WTC11 (cell line): ENCODE measurements around the gene UTP11. TPM values are rescaled to one million over a fixed set of nuclear protein-coding genes. Genes with fewer than 3 reads are reported as not detected.

Experiments
- ATAC-seq: fragments of 200-7000 bp; cut with Tn5 transposase; 2 replicates; pipeline ENCODE4 v1.10.0; 2021; ENCODE audit warnings: mild to moderate bottlenecking, moderate library complexity
- CTCF ChIA-PET: fragments of 300-600 bp; sonication (Branson Sonifier 250); formaldehyde crosslinking; loops from one replicate; lab custom pipeline; 2021; ENCODE audit warnings: antibody characterized with exemption; lab: Charles Lee
- POLR2A ChIA-PET: fragments of 350-600 bp; sonication (Branson Sonifier 250); formaldehyde crosslinking; loops from one replicate; lab custom pipeline; 2021; ENCODE audit warnings: antibody characterized with exemption; lab: Charles Lee
- DNase-seq: peaks from one replicate; pipeline ENCODE4 v3.0.0; 2021; ENCODE audit warnings: low spot score
- H3K27ac Mint-ChIP-seq: 2 replicates; pipeline ENCODE4 v1.8.0; 2021; ENCODE audit warnings: mixed read lengths
- H3K27me3 Mint-ChIP-seq: 2 replicates; pipeline ENCODE4 v1.8.0; 2021; ENCODE audit warnings: low read depth, mild to moderate bottlenecking, moderate library complexity, mixed read lengths
- H3K36me3 Mint-ChIP-seq: 2 replicates; pipeline ENCODE4 v1.8.0; 2021; ENCODE audit warnings: mixed read lengths
- H3K4me1 Mint-ChIP-seq: 2 replicates; pipeline ENCODE4 v1.8.0; 2022; ENCODE audit warnings: mixed read lengths
- H3K4me3 Mint-ChIP-seq: 2 replicates; pipeline ENCODE4 v1.8.0; 2021; ENCODE audit warnings: mild to moderate bottlenecking, moderate library complexity, mixed read lengths
- H3K9me3 Mint-ChIP-seq: 2 replicates; pipeline ENCODE4 v1.8.0; 2021; ENCODE audit warnings: mixed read lengths
- CREB1 ChIP-seq: sonication (generic); formaldehyde crosslinking; IDR thresholded peaks from 2 replicates; pipeline ENCODE4 v1.8.0; 2023; ENCODE audit warnings: mild to moderate bottlenecking, missing genetic modification reagents
- ESRRA ChIP-seq: sonication (generic); formaldehyde crosslinking; IDR thresholded peaks from 2 replicates; pipeline ENCODE4 v1.8.1; 2022; ENCODE audit warnings: mild to moderate bottlenecking, missing genetic modification reagents, borderline replicate concordance
- HMGA2 ChIP-seq: fragments of 250-450 bp; sonication (Bioruptor Pico); IDR thresholded peaks from 2 replicates; pipeline ENCODE4 v1.4.0; 2021; ENCODE audit warnings: mild to moderate bottlenecking, moderate library complexity
- JAZF1 ChIP-seq: fragments of 250-450 bp; sonication (Bioruptor Pico); IDR thresholded peaks from 2 replicates; pipeline ENCODE4 v1.9.0; 2021; ENCODE audit warnings: moderate library complexity, mild to moderate bottlenecking, inconsistent platforms
- NFYB ChIP-seq: sonication (generic); formaldehyde crosslinking; conservative IDR thresholded peaks from 2 replicates; pipeline ENCODE4 v1.8.0; 2022; ENCODE audit warnings: low read depth, missing genetic modification reagents
- NR1H2 ChIP-seq: sonication (generic); formaldehyde crosslinking; IDR thresholded peaks from 2 replicates; pipeline ENCODE4 v1.9.0; 2021; ENCODE audit warnings: mild to moderate bottlenecking, moderate library complexity, missing genetic modification reagents
- SMAD3 ChIP-seq: sonication (generic); formaldehyde crosslinking; IDR thresholded peaks from 2 replicates; pipeline ENCODE4 v1.8.0; 2022; ENCODE audit warnings: missing genetic modification reagents, mild to moderate bottlenecking, borderline replicate concordance
- STAT6 ChIP-seq: sonication (generic); formaldehyde crosslinking; conservative IDR thresholded peaks from 2 replicates; pipeline ENCODE4 v1.8.1; 2023; ENCODE audit warnings: mild to moderate bottlenecking, low read depth, missing genetic modification reagents, moderate library complexity
- ZBTB21 ChIP-seq: sonication (generic); formaldehyde crosslinking; IDR thresholded peaks from 2 replicates; pipeline ENCODE4 v1.8.1; 2023; ENCODE audit warnings: mild to moderate bottlenecking, missing genetic modification reagents, borderline replicate concordance
- ZNF121 ChIP-seq: sonication (generic); formaldehyde crosslinking; IDR thresholded peaks from 2 replicates; pipeline ENCODE4 v1.8.0; 2023; ENCODE audit warnings: missing genetic modification reagents
- ZNF219 ChIP-seq: sonication (generic); formaldehyde crosslinking; IDR thresholded peaks from 2 replicates; pipeline ENCODE4 v1.8.0; 2023; ENCODE audit warnings: missing genetic modification reagents, mild to moderate bottlenecking, borderline replicate concordance
- ZNF263 ChIP-seq: sonication (generic); formaldehyde crosslinking; IDR thresholded peaks from 2 replicates; pipeline ENCODE4 v1.8.1; 2022; ENCODE audit warnings: low read depth, mild to moderate bottlenecking, moderate library complexity, missing genetic modification reagents
- total RNA-seq: library from RNA; stranded (reverse); gene quantifications from 3 replicates; pipeline ENCODE4 v1.2.3, GENCODE V29; 2021
- TF ChIP-seq, protein P1 (sequence below): sonication (generic); formaldehyde crosslinking; IDR thresholded peaks from 2 replicates; pipeline ENCODE4 v1.8.1; 2023; ENCODE audit warnings: mild to moderate bottlenecking, missing genetic modification reagents, borderline replicate concordance
- TF ChIP-seq, protein P2 (sequence below): sonication (generic); formaldehyde crosslinking; IDR thresholded peaks from 2 replicates; pipeline ENCODE4 v1.8.0; 2022; ENCODE audit warnings: mild to moderate bottlenecking, missing genetic modification reagents

Gene UTP11
- total RNA-seq, 1 experiment from 2014 or later, result 42.2 TPM

DNA sequence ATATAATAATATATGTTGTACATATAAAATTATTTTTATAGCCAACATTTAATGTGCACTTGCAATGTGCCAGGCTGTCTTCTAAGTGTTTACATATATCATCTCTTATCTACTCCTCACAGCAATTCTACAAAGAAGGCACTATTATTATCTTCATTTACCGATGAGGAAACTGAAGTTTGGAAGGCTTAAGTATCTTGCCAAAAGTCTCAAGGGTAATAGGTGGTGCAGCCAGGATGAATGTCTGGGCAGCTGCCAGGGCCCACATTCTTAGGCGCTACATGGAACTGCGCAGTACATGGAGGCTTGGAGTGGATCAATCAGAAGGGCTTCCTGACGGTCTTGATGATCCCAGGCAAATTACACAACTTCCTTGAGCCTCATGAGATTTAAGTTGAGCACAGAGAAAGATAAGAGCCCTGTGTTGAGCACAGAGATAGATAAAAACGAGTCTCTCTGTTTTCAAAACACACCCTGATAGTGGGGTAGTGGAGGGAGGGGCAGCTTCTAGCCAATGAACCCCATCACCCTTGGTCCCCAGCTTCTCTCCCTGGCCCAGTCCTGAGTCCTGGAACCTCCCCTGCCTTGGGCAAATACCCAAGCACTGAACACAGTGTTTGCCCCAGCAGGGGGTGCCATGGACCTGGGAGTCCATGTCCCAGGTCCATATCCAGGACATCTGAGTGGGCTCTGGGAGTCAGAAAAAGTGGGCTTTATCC is 24.8 kb downstream of the UTP11 start:
- peaks cover 11% of the 10 kb centered on the region for H3K9me3 Mint-ChIP-seq
- ChIA-PET CTCF (interaction anchor here (0.5 to 2.2 kb wide), 4 partner anchors 18 to 601 kb away, joined by 3 to 10 read pairs (median 4); no protein-coding TSS in a partner anchor), POLR2A (interaction anchor here (0.7 kb wide), 1 partner anchor 9 kb away, joined by 3 read pairs; the partner anchor contains the start of gene POU3F1)
- H3K27me3 Mint-ChIP-seq, result peaks cover 6% of the 10 kb centered on the region
- no peak overlapping the region for H3K4me3 Mint-ChIP-seq
- no peak for DNase-seq
- ATAC-seq, result no peak
- TF ChIP-seq SMAD3 (CRISPR knock-in tag), result no peak
- no peak for TF ChIP-seq ZNF263 (CRISPR knock-in tag)
- TF ChIP-seq, protein P1, sequence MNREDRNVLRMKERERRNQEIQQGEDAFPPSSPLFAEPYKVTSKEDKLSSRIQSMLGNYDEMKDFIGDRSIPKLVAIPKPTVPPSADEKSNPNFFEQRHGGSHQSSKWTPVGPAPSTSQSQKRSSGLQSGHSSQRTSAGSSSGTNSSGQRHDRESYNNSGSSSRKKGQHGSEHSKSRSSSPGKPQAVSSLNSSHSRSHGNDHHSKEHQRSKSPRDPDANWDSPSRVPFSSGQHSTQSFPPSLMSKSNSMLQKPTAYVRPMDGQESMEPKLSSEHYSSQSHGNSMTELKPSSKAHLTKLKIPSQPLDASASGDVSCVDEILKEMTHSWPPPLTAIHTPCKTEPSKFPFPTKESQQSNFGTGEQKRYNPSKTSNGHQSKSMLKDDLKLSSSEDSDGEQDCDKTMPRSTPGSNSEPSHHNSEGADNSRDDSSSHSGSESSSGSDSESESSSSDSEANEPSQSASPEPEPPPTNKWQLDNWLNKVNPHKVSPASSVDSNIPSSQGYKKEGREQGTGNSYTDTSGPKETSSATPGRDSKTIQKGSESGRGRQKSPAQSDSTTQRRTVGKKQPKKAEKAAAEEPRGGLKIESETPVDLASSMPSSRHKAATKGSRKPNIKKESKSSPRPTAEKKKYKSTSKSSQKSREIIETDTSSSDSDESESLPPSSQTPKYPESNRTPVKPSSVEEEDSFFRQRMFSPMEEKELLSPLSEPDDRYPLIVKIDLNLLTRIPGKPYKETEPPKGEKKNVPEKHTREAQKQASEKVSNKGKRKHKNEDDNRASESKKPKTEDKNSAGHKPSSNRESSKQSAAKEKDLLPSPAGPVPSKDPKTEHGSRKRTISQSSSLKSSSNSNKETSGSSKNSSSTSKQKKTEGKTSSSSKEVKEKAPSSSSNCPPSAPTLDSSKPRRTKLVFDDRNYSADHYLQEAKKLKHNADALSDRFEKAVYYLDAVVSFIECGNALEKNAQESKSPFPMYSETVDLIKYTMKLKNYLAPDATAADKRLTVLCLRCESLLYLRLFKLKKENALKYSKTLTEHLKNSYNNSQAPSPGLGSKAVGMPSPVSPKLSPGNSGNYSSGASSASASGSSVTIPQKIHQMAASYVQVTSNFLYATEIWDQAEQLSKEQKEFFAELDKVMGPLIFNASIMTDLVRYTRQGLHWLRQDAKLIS (CRISPR knock-in tag), result no peak
- TF ChIP-seq ZNF121, result no peak
- TF ChIP-seq NR1H2 (CRISPR knock-in tag), result no peak
- TF ChIP-seq, protein P2, sequence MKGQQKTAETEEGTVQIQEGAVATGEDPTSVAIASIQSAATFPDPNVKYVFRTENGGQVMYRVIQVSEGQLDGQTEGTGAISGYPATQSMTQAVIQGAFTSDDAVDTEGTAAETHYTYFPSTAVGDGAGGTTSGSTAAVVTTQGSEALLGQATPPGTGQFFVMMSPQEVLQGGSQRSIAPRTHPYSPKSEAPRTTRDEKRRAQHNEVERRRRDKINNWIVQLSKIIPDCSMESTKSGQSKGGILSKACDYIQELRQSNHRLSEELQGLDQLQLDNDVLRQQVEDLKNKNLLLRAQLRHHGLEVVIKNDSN, result no peak
- TF ChIP-seq ESRRA (CRISPR knock-in tag), result no peak
- no peak for TF ChIP-seq STAT6 (CRISPR knock-in tag)
- TF ChIP-seq JAZF1 (CRISPR knock-in tag), result no peak
- no peak for TF ChIP-seq CREB1 (CRISPR knock-in tag)
- TF ChIP-seq ZNF219 (CRISPR knock-in tag), result no peak
- no peak overlapping the region for H3K27ac Mint-ChIP-seq
- peaks cover 13% of the 10 kb centered on the region for H3K4me1 Mint-ChIP-seq
- H3K36me3 Mint-ChIP-seq, result peaks cover 17% of the 10 kb centered on the region

GRCh38 chr1:38038861-38039260 is 26.3 kb downstream of the UTP11 start:
- DNase-seq, result no peak
- TF ChIP-seq HMGA2 (no peak), ZBTB21 (CRISPR knock-in tag) (no peak), NFYB (CRISPR knock-in tag) (no peak)
- ChIA-PET POLR2A (no interaction called here), CTCF (interaction anchor here (2.2 kb wide), 1 partner anchor 33 kb away, joined by 10 read pairs; no protein-coding TSS in a partner anchor)
- Mint-ChIP-seq H3K9me3 (peaks cover 11% of the 10 kb centered on the region), H3K4me3 (no peak overlapping the region), H3K36me3 (peaks cover 24% of the 10 kb centered on the region), H3K27ac (no peak overlapping the region), H3K4me1 (peaks cover 26% of the 10 kb centered on the region), H3K27me3 (peaks cover 20% of the 10 kb centered on the region)
- no peak for ATAC-seq
